A549 (cell line): Measurements from ENCODE around the gene FOXO3. TPM values are rescaled to one million over a fixed set of nuclear protein-coding genes. Genes with fewer than 3 reads are reported as not detected.

Experiments used
- ATAC-seq, 2 experiments: fragments of 200-7000 bp in 1 of 2; fragments of >200 bp in 1 of 2; cut with Nextera tagmentation in 1 of 2; cut with Tn5 transposase in 1 of 2; 3 replicates each; pipeline versions ENCODE4 v1.8.0 to v1.9.1; 2018 to 2020; ENCODE audit warnings: mild to moderate bottlenecking in 1 of 2, moderate library complexity in 1 of 2
- CTCF ChIA-PET: fragments of 300-600 bp; sonication (Branson Sonifier 250); formaldehyde crosslinking; extraction: SDS; loops from one replicate; lab custom pipeline; 2021; ENCODE audit warnings: antibody characterized with exemption, inconsistent platforms; lab: Yijun Ruan, JAX
- POLR2A ChIA-PET: fragments of 350-600 bp; formaldehyde crosslinking; extraction: SDS; loops from one replicate; lab custom pipeline; 2021; ENCODE audit warnings: antibody characterized with exemption, inconsistent platforms; lab: Yijun Ruan, JAX
- DNase-seq, 2 experiments: peaks; one replicate each; pipeline versions ENCODE4 v3.0.0 to v3.0.0-alpha.2; 2011 to 2016; ENCODE audit warnings: low read depth in 1 of 2, low spot score in 1 of 2
- FAIRE-seq: peaks from 2 replicates; lab custom pipeline; 2011; peaks lifted over from hg19 to GRCh38; lab: Jason Lieb, UNC
- H3K27ac ChIP-seq, 2 experiments: fragments of >200 bp; sonication (Bioruptor Twin); formaldehyde crosslinking; 3 replicates each; pipeline ENCODE4 v1.5.1; 2016 to 2017
- H3K4me1 ChIP-seq: fragments of >200 bp; sonication (Bioruptor Twin); formaldehyde crosslinking; 3 replicates; pipeline ENCODE4 v1.6.1; 2016
- H3K4me2 ChIP-seq: fragments of >200 bp; sonication (Bioruptor Twin); formaldehyde crosslinking; 3 replicates; pipeline ENCODE4 v1.6.1; 2016
- H3K4me3 ChIP-seq: fragments of >200 bp; sonication (Bioruptor Twin); formaldehyde crosslinking; 3 replicates; pipeline ENCODE4 v1.5.1; 2016
- H3K9me3 ChIP-seq: fragments of >200 bp; sonication (Bioruptor Twin); formaldehyde crosslinking; 3 replicates; pipeline ENCODE4 v1.6.1; 2016
- BCL3 ChIP-seq: fragments of >200 bp; sonication (Bioruptor Twin); formaldehyde crosslinking; IDR thresholded peaks from 3 replicates; pipeline ENCODE4 v1.6.1; 2016
- CBX2 ChIP-seq: fragments of 200-600 bp; sonication (generic); IDR thresholded peaks from 2 replicates; pipeline ENCODE4 v1.6.1; 2016; ENCODE audit warnings: low read depth, mild to moderate bottlenecking, borderline replicate concordance
- CBX8 ChIP-seq: fragments of 200-600 bp; sonication (generic); IDR thresholded peaks from 2 replicates; pipeline ENCODE4 v1.6.1; 2016
- CEBPB ChIP-seq, 2 experiments: fragments of >200 bp in 1 of 2; sonication (Bioruptor Twin) in 1 of 2; formaldehyde crosslinking in 1 of 2; IDR thresholded peaks; 2 replicates each; pipeline ENCODE4 v1.6.1; 2012 to 2016
- CHD2 ChIP-seq: fragments of 150-350 bp; IDR thresholded peaks from 2 replicates; pipeline ENCODE4 v1.6.1; 2014; ENCODE audit warnings: low read length; ENCODE audit not compliant: partially characterized antibody
- EHMT2 ChIP-seq: fragments of 200-600 bp; sonication (generic); IDR thresholded peaks from 2 replicates; pipeline ENCODE4 v1.6.1; 2016; ENCODE audit warnings: antibody characterized with exemption, low read depth, mild to moderate bottlenecking, moderate library complexity
- ELK1 ChIP-seq: fragments of 150-350 bp; IDR thresholded peaks from 2 replicates; pipeline ENCODE4 v1.6.1; 2014; ENCODE audit warnings: low read depth, mild to moderate bottlenecking, low read length
- GATA3 ChIP-seq: IDR thresholded peaks from 2 replicates; pipeline ENCODE4 v1.6.1; 2012; ENCODE audit warnings: borderline replicate concordance
- HDAC2 ChIP-seq: fragments of 200-600 bp; sonication (generic); IDR thresholded peaks from 2 replicates; pipeline ENCODE4 v1.6.1; 2016
- HES2 ChIP-seq: fragments of >200 bp; sonication (Bioruptor Twin); formaldehyde crosslinking; IDR thresholded peaks from 2 replicates; pipeline ENCODE4 v1.6.1; 2016
- HEYL ChIP-seq: fragments of 250-450 bp; sonication (Bioruptor Pico); IDR thresholded peaks from 2 replicates; pipeline ENCODE4 v1.8.0; 2021; ENCODE audit warnings: mild to moderate bottlenecking, moderate library complexity
- HOXB13 ChIP-seq: fragments of 250-450 bp; sonication (Bioruptor Pico); IDR thresholded peaks from 2 replicates; pipeline ENCODE4 v1.5.0; 2020; ENCODE audit warnings: low read depth, mild to moderate bottlenecking, moderate library complexity
- MAFK ChIP-seq: fragments of 450-650 bp; IDR thresholded peaks from 2 replicates; pipeline ENCODE4 v1.6.1; 2014; ENCODE audit not compliant: partially characterized antibody
- MAZ ChIP-seq: fragments of 150-350 bp; IDR thresholded peaks from 2 replicates; pipeline ENCODE4 v1.6.1; 2014; ENCODE audit warnings: antibody characterized with exemption, low read depth, low read length, borderline replicate concordance
- MYC ChIP-seq: IDR thresholded peaks from 2 replicates; pipeline ENCODE4 v1.6.1; 2012; ENCODE audit warnings: mild to moderate bottlenecking, inconsistent platforms, low read length, improper control_type of control experiment, borderline replicate concordance
- NFE2L2 ChIP-seq: fragments of 150-350 bp; conservative IDR thresholded peaks from 2 replicates; pipeline ENCODE4 v1.6.1; 2014; ENCODE audit warnings: low read length
- PHF8 ChIP-seq: fragments of 200-600 bp; sonication (generic); IDR thresholded peaks from 2 replicates; pipeline ENCODE4 v1.6.1; 2016; ENCODE audit warnings: low read depth, mild to moderate bottlenecking, antibody characterized with exemption, moderate library complexity, borderline replicate concordance
- POLR2A ChIP-seq: IDR thresholded peaks from 2 replicates; pipeline ENCODE4 v1.6.1; 2012; ENCODE audit warnings: mild to moderate bottlenecking, low read length
- RCOR1 ChIP-seq: fragments of 150-350 bp; IDR thresholded peaks from 2 replicates; pipeline ENCODE4 v1.6.1; 2014; ENCODE audit warnings: antibody characterized with exemption, low read length, low read depth
- RFX5 ChIP-seq: fragments of 450-650 bp; IDR thresholded peaks from 2 replicates; pipeline ENCODE4 v1.7.1; 2014; ENCODE audit warnings: antibody characterized with exemption, mild to moderate bottlenecking, moderate library complexity
- RNF2 ChIP-seq: fragments of 200-600 bp; sonication (generic); IDR thresholded peaks from 2 replicates; pipeline ENCODE4 v1.6.1; 2016; ENCODE audit warnings: low read depth, mild to moderate bottlenecking, antibody characterized with exemption, moderate library complexity, borderline replicate concordance
- SMC3 ChIP-seq: fragments of >200 bp; sonication (Bioruptor Twin); formaldehyde crosslinking; IDR thresholded peaks from 3 replicates; pipeline ENCODE4 v1.6.1; 2018; ENCODE audit warnings: inconsistent platforms
- SREBF2 ChIP-seq: fragments of 450-650 bp; IDR thresholded peaks from 2 replicates; pipeline ENCODE4 v1.6.1; 2014; ENCODE audit warnings: mild to moderate bottlenecking, moderate library complexity
- TP53 ChIP-seq: fragments of 250-450 bp; sonication (Bioruptor Pico); IDR thresholded peaks from 2 replicates; pipeline ENCODE4 v1.5.0; 2021; ENCODE audit warnings: mild to moderate bottlenecking, moderate library complexity
- ZC3H11A ChIP-seq: fragments of 450-650 bp; IDR thresholded peaks from 2 replicates; pipeline ENCODE4 v1.6.1; 2014; ENCODE audit warnings: antibody characterized with exemption, mild to moderate bottlenecking
- WGBS: methylation state at CpG from one replicate; pipeline ENCODE4 v1.1.6; 2017; ENCODE audit errors: missing lambda C conversion rate; 5-methylcytosine and 5-hydroxymethylcytosine counted together
- polyA plus RNA-seq, 4 experiments: library from polyadenylated mRNA; depleted of rRNA in 3 of 4; stranded (reverse); fragments of >200 nt; fragmentation: RNase III in 1 of 4; extraction: RNeasy Plus Mini Kit Qiagen cat#74134 plus additional on column Dnase treatment in 1 of 4; gene quantifications; 2 replicates in 3 of 4; 3 replicates in 1 of 4; pipeline ENCODE4 v1.2.3, GENCODE V29; 2011 to 2017
- TF ChIP-seq, protein P1 (sequence below): IDR thresholded peaks from 2 replicates; pipeline ENCODE4 v1.6.1; 2012; ENCODE audit warnings: low read depth, borderline replicate concordance
- TF ChIP-seq, protein P2 (sequence below): IDR thresholded peaks from 2 replicates; pipeline ENCODE4 v1.6.1; 2012
- TF ChIP-seq, protein P3 (sequence below): fragments of 450-650 bp; IDR thresholded peaks from 2 replicates; pipeline ENCODE4 v1.6.1; 2014; ENCODE audit warnings: antibody characterized with exemption
- TF ChIP-seq, protein P4 (sequence below): fragments of 250-450 bp; sonication (Bioruptor Pico); IDR thresholded peaks from 2 replicates; pipeline ENCODE4 v1.5.0; 2020; ENCODE audit warnings: low read depth, mild to moderate bottlenecking, moderate library complexity

FOXO3 gene
- polyA plus RNA-seq, 2 of the 4 experiments (the other 2 are of a cell fraction), result 4.6 to 7.5 TPM

GRCh38 chr6:108714766-108715414, 154.2 kb downstream of the FOXO3 start:
- Histone ChIP-seq H3K4me1 (no peaks in the 10 kb centered on the region), H3K4me3 (no peak overlapping the region), H3K9me3 (no peaks in the 10 kb centered on the region)
- DNase-seq, result no peak
- ChIA-PET CTCF (interaction anchor here (1.2 to 1.4 kb wide), 2 partner anchors 23 to 28 kb away, joined by 3 read pairs; no protein-coding TSS in a partner anchor), POLR2A (no interaction called here)
- WGBS, result 74% methylated on average over 8 of the region's 9 CpGs
- TF ChIP-seq POLR2A (no peak), CEBPB (IDR thresholded peaks at IDR 0.05) (no peak), HEYL (CRISPR knock-in tag) (no peak), SREBF2 (no peak), NFE2L2 (no peak), GATA3 (no peak), MAFK (no peak), CHD2 (no peak), ZC3H11A (no peak), CBX2 (no peak), ELK1 (no peak), RCOR1 (no peak), HES2 (no peak), EHMT2 (no peak), MAZ (no peak)
- TF ChIP-seq, protein P1, sequence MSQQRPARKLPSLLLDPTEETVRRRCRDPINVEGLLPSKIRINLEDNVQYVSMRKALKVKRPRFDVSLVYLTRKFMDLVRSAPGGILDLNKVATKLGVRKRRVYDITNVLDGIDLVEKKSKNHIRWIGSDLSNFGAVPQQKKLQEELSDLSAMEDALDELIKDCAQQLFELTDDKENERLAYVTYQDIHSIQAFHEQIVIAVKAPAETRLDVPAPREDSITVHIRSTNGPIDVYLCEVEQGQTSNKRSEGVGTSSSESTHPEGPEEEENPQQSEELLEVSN, result no peak
- TF ChIP-seq, all 56 proteins: peak for 0
- no peak for FAIRE-seq
- Histone ChIP-seq H3K27ac (no peak overlapping the region), H3K4me2 (no peak overlapping the region)
- ATAC-seq, result no peak

GRCh38 chr6:108715832-108716231, 155.1 kb downstream of the FOXO3 start:
- no peaks in the 10 kb centered on the region for H3K4me1 ChIP-seq
- 80% methylated on average over 5 of the region's 5 CpGs for WGBS
- ChIA-PET POLR2A (no interaction called here), CTCF (interaction anchor here (1.3 kb wide), 1 partner anchor 12 kb away, joined by 3 read pairs; no protein-coding TSS in a partner anchor)
- no peak overlapping the region for H3K4me3 ChIP-seq
- ATAC-seq, result no peak
- no peak overlapping the region for H3K4me2 ChIP-seq
- no peak for DNase-seq
- TF ChIP-seq RFX5 (no peak), CEBPB (IDR thresholded peaks at IDR 0.05) (no peak), PHF8 (no peak), HOXB13 (CRISPR knock-in tag) (no peak)
- TF ChIP-seq, protein P2, sequence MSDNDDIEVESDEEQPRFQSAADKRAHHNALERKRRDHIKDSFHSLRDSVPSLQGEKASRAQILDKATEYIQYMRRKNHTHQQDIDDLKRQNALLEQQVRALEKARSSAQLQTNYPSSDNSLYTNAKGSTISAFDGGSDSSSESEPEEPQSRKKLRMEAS, result no peak
- no peak overlapping the region for H3K27ac ChIP-seq
- FAIRE-seq, result no peak
- no peaks in the 10 kb centered on the region for H3K9me3 ChIP-seq

DNA sequence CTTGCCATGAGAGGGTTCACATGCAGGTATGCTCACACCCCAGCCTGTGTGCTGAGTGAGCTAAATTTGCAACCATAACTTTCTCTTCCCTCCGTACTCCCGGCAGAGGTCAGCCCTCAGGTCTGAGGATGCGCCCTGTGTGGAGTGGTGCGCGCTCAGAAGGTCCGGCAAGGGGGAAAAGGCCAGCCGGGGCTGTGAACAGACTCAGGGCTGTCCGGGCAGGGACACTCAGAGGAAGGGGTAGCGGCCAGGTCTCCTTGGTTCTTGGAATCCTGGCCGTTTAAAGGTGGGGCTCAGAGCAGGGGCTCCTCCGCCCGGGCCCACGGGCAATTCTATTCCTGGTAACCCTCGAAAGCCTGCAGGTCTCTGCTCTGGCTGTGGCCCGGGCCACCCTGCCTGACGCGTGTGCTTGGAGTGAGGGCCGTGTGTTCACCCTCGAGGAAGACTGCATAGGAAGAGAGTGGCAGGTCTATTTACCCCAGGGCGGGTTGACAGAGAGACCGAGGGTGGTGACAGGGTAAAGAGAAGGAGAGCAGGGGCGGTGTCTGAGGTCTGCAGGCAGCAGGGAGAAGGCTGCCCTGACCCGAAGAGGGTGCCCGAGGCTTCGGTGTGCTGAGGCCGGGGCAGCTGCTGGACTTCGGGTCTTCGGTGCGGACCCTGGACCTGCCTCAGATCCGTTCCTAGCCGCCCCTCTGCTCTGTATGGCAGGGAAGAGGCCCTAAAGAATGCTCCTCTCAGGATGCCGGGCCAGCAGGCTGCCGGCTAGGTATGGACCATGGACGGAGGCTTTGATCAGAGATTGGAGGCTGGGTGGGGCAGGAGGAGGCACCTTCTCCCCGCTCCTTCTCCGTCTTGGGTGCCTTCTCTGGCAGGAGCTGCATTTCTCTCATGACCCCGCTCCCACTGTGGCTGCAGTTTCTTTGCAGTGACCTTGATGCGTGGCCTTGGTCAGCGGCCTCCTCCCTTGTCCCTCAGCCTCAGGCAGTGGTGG, 156.4 kb downstream of the FOXO3 start:
- no peak for FAIRE-seq
- no peak overlapping the region for H3K27ac ChIP-seq
- H3K4me3 ChIP-seq, result no peak overlapping the region
- CTCF ChIA-PET, result interaction anchor here (1.3 kb wide), 2 partner anchors 13 to 17 kb away, joined by 3 read pairs; no protein-coding TSS in a partner anchor
- no peaks in the 10 kb centered on the region for H3K4me1 ChIP-seq
- no peak for ATAC-seq
- POLR2A ChIA-PET, result no interaction called here
- no peak for DNase-seq
- 84% methylated on average over 22 of the region's 39 CpGs for WGBS
- H3K9me3 ChIP-seq, result no peaks in the 10 kb centered on the region
- H3K4me2 ChIP-seq, result no peak overlapping the region
- TF ChIP-seq BCL3, result no peak
- TF ChIP-seq GATA3, result no peak
- TF ChIP-seq TP53 (CRISPR knock-in tag), result no peak
- no peak for TF ChIP-seq MYC
- TF ChIP-seq, protein P3, sequence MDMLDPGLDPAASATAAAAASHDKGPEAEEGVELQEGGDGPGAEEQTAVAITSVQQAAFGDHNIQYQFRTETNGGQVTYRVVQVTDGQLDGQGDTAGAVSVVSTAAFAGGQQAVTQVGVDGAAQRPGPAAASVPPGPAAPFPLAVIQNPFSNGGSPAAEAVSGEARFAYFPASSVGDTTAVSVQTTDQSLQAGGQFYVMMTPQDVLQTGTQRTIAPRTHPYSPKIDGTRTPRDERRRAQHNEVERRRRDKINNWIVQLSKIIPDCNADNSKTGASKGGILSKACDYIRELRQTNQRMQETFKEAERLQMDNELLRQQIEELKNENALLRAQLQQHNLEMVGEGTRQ, result no peak
- TF ChIP-seq HEYL (CRISPR knock-in tag), result no peak
- no peak for TF ChIP-seq SMC3
- TF ChIP-seq CBX8, result no peak
- no peak for TF ChIP-seq HDAC2
- TF ChIP-seq, protein P4, sequence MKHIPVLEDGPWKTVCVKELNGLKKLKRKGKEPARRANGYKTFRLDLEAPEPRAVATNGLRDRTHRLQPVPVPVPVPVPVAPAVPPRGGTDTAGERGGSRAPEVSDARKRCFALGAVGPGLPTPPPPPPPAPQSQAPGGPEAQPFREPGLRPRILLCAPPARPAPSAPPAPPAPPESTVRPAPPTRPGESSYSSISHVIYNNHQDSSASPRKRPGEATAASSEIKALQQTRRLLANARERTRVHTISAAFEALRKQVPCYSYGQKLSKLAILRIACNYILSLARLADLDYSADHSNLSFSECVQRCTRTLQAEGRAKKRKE (CRISPR knock-in tag), result no peak
- TF ChIP-seq RNF2, result no peak
- no peak for TF ChIP-seq EHMT2
